ENCODE results near the gene KIAA1755. TPM values are rescaled to one million over a fixed set of nuclear protein-coding genes. Genes with fewer than 3 reads are reported as not detected.

Gene KIAA1755
- polyA plus RNA-seq (2013, experiment 1 of 2), result 0.45 TPM
- 1.1 TPM for polyA plus RNA-seq (2013, experiment 2 of 2)

- WGBS, result 3% methylated on average over 53 of the region's 65 CpGs
- Histone ChIP-seq H3K27ac (ENCODE audit: low read depth, low read length) (no peak within 1 kb of the TSS), H3K36me3 (ENCODE audit: insufficient read depth, low read length) (no peaks in the 10 kb centered on the region)
These were observed at the start of gene KIAA1755 for GRCh38 chr20:38260378-38261053. Gene KIAA1755, minus strand, starts transcription at chr20:38260735. Its CDS starts 235 bp downstream, at chr20:38260500.

GRCh38 chr20:38308447-38308846 lies 47.9 kb upstream of the KIAA1755 start:
- 80% methylated on average over 1 of the region's 1 CpG for WGBS
- no peaks in the 10 kb centered on the region for H3K27me3 ChIP-seq (ENCODE audit: insufficient read depth, low read length)

More at GRCh38 chr20:38260378-38261053, at the start of gene KIAA1755:
- Histone ChIP-seq H3K4me3 (ENCODE audit: low read length) (peak within 1 kb of the TSS; percentile 54), H3K9ac (ENCODE audit: low read depth, low read length) (no peak within 1 kb of the TSS), H3K27me3 (ENCODE audit: insufficient read depth, low read length) (peaks cover 19% of the 10 kb centered on the region), H3K9me3 (ENCODE audit: insufficient read depth, low read depth, low read length) (no peaks in the 10 kb centered on the region), H3K4me1 (ENCODE audit: insufficient read depth, low read length) (0 out of 2 replicates have a peak, but pooled peaks cover 6% of the 10 kb centered on the region)

GRCh38 chr20:38308047-38308438 lies 47.5 kb upstream of the KIAA1755 start:
- Histone ChIP-seq H3K27me3 (ENCODE audit: insufficient read depth, low read length) (no peaks in the 10 kb centered on the region), H3K36me3 (ENCODE audit: insufficient read depth, low read length) (no peaks in the 10 kb centered on the region), H3K4me3 (ENCODE audit: low read length) (no peak overlapping the region), H3K9ac (ENCODE audit: low read depth, low read length) (no peak overlapping the region), H3K4me1 (ENCODE audit: insufficient read depth, low read length) (no peaks in the 10 kb centered on the region), H3K27ac (ENCODE audit: low read depth, low read length) (no peak overlapping the region), H3K9me3 (ENCODE audit: insufficient read depth, low read depth, low read length) (no peaks in the 10 kb centered on the region)
- WGBS, result 88% methylated on average over 4 of the region's 4 CpGs

More at GRCh38 chr20:38308447-38308846, 47.9 kb upstream of the KIAA1755 start:
- H3K9ac ChIP-seq (ENCODE audit: low read depth, low read length), result no peak overlapping the region
- H3K36me3 ChIP-seq (ENCODE audit: insufficient read depth, low read length), result no peaks in the 10 kb centered on the region
- H3K27ac ChIP-seq (ENCODE audit: low read depth, low read length), result no peak overlapping the region
- H3K9me3 ChIP-seq (ENCODE audit: insufficient read depth, low read depth, low read length), result no peaks in the 10 kb centered on the region
- no peaks in the 10 kb centered on the region for H3K4me1 ChIP-seq (ENCODE audit: insufficient read depth, low read length)
- H3K4me3 ChIP-seq (ENCODE audit: low read length), result no peak overlapping the region

- Histone ChIP-seq H3K27me3 (ENCODE audit: insufficient read depth, low read length) (no peaks in the 10 kb centered on the region), H3K36me3 (ENCODE audit: insufficient read depth, low read length) (no peaks in the 10 kb centered on the region), H3K4me1 (ENCODE audit: insufficient read depth, low read length) (no peaks in the 10 kb centered on the region), H3K9me3 (ENCODE audit: insufficient read depth, low read depth, low read length) (no peaks in the 10 kb centered on the region), H3K9ac (ENCODE audit: low read depth, low read length) (no peak overlapping the region), H3K27ac (ENCODE audit: low read depth, low read length) (no peak overlapping the region), H3K4me3 (ENCODE audit: low read length) (no peak overlapping the region)
- 87% methylated on average over 8 of the region's 8 CpGs for WGBS
These were observed 47.0 kb upstream of the KIAA1755 start for GRCh38 chr20:38307371-38308046.

GRCh38 chr20:38306379-38306778 lies 45.8 kb upstream of the KIAA1755 start:
- no peaks in the 10 kb centered on the region for H3K4me1 ChIP-seq (ENCODE audit: insufficient read depth, low read length)
- no peaks in the 10 kb centered on the region for H3K27me3 ChIP-seq (ENCODE audit: insufficient read depth, low read length)
- H3K9ac ChIP-seq (ENCODE audit: low read depth, low read length), result no peak overlapping the region
- no peaks in the 10 kb centered on the region for H3K36me3 ChIP-seq (ENCODE audit: insufficient read depth, low read length)
- no peak overlapping the region for H3K4me3 ChIP-seq (ENCODE audit: low read length)
- H3K27ac ChIP-seq (ENCODE audit: low read depth, low read length), result no peak overlapping the region
- H3K9me3 ChIP-seq (ENCODE audit: insufficient read depth, low read depth, low read length), result no peaks in the 10 kb centered on the region
- WGBS, result 88% methylated on average over 6 of the region's 6 CpGs

DNA sequence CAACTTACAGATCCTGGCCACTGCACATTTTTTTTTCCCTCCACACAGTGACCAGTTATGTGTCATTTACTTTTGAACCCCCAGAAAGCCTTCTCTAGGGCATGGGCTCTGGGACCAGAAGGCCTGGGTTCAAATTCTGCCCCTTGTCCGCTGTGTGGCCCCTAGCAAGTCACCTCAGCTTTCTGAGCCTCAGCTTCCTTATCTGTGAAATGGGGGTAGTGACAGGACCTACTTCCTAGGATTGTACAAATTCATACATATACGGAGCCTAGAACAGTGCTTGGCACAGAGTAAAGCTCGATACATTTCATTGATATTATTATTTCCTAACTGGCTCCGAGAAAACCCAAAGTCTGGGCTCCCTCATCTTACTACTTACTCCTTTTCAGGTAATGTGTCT lies 45.0 kb upstream of the KIAA1755 start:
- Histone ChIP-seq H3K27me3 (ENCODE audit: insufficient read depth, low read length) (no peaks in the 10 kb centered on the region), H3K4me1 (ENCODE audit: insufficient read depth, low read length) (no peaks in the 10 kb centered on the region), H3K9ac (ENCODE audit: low read depth, low read length) (no peak overlapping the region), H3K27ac (ENCODE audit: low read depth, low read length) (no peak overlapping the region), H3K9me3 (ENCODE audit: insufficient read depth, low read depth, low read length) (no peaks in the 10 kb centered on the region), H3K36me3 (ENCODE audit: insufficient read depth, low read length) (no peaks in the 10 kb centered on the region), H3K4me3 (ENCODE audit: low read length) (no peak overlapping the region)
- WGBS, result 93% methylated on average over 4 of the region's 4 CpGs

DNA sequence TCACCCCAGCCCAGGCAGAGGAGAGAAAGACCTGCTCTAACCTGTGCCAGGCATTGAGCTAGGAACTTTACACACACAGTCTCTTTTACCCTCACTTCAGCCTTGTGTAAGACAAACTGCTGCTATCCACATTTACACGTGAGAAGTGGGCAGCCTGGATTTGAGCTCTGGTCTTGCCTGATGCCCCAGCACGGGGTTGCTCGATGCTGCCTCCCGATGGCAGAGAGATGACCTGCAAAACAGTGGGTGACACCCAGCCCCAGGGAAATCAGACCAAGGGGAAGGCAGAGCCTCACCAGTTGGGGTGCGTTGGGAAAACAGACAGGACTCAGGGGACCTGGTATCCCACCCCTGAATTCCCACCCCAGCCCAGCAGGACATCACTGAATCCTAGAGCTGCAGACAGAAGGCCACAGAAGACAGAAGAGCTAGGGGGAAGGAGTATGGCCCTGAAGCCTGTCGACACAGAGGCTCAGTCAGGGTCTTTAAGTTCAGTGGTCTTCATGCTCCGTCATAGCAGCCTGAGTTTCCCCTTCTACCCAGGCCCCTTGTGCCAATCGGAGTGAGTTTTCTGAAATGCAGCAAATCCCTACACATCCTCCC lies 44.4 kb upstream of the KIAA1755 start:
- Histone ChIP-seq H3K27me3 (ENCODE audit: insufficient read depth, low read length) (no peaks in the 10 kb centered on the region), H3K9me3 (ENCODE audit: insufficient read depth, low read depth, low read length) (no peaks in the 10 kb centered on the region), H3K4me3 (ENCODE audit: low read length) (no peak overlapping the region), H3K4me1 (ENCODE audit: insufficient read depth, low read length) (peaks cover 5% of the 10 kb centered on the region; the same call in 1 of the 2 replicates), H3K36me3 (ENCODE audit: insufficient read depth, low read length) (no peaks in the 10 kb centered on the region), H3K9ac (ENCODE audit: low read depth, low read length) (no peak overlapping the region), H3K27ac (ENCODE audit: low read depth, low read length) (no peak overlapping the region)
- 81% methylated on average over 8 of the region's 8 CpGs for WGBS

- no peak within 1 kb of the TSS for H3K27ac ChIP-seq (ENCODE audit: low read depth, low read length)
- H3K9me3 ChIP-seq (ENCODE audit: insufficient read depth, low read depth, low read length), result no peaks in the 10 kb centered on the region
- peaks cover 8% of the 10 kb centered on the region; the same call in 1 of the 2 replicates for H3K4me1 ChIP-seq (ENCODE audit: insufficient read depth, low read length)
- WGBS, result 87% methylated on average over 20 of the region's 21 CpGs
- no peak within 1 kb of the TSS for H3K9ac ChIP-seq (ENCODE audit: low read depth, low read length)
- no peaks in the 10 kb centered on the region for H3K36me3 ChIP-seq (ENCODE audit: insufficient read depth, low read length)
- H3K4me3 ChIP-seq (ENCODE audit: low read length), result no peak within 1 kb of the TSS
- H3K27me3 ChIP-seq (ENCODE audit: insufficient read depth, low read length), result no peaks in the 10 kb centered on the region
These were observed 43.4 kb upstream of the KIAA1755 start, which contains the start of gene BPI for GRCh38 chr20:38303908-38304379. Gene BPI, plus strand, starts transcription at chr20:38304156. Its CDS starts 68 bp downstream, at chr20:38304224.

DNA sequence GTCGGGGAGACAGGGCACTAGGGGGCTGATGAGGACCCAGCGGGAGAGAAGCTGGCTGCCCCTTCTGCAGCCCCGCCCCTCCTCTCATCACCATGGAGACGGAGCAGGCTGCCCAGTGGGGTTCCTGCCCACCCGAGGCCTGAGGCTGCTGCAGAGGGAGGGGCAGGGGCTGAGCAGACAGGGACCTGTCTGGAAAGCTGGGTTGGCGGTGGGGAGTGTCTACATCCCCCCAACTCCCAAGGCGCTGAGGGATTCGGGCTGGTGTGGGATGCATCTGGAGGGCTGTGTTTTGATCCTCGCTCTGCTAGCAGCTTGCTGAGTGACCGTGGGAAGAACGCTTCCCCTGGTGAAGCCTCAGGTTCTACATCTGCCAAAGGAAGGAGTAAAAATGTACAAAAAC lies 42.3 kb upstream of the KIAA1755 start:
- H3K9ac ChIP-seq (ENCODE audit: low read depth, low read length), result no peak overlapping the region
- peaks cover 8% of the 10 kb centered on the region; the same call in 1 of the 2 replicates for H3K4me1 ChIP-seq (ENCODE audit: insufficient read depth, low read length)
- no peaks in the 10 kb centered on the region for H3K36me3 ChIP-seq (ENCODE audit: insufficient read depth, low read length)
- no peak overlapping the region for H3K4me3 ChIP-seq (ENCODE audit: low read length)
- H3K27me3 ChIP-seq (ENCODE audit: insufficient read depth, low read length), result no peaks in the 10 kb centered on the region
- H3K9me3 ChIP-seq (ENCODE audit: insufficient read depth, low read depth, low read length), result no peaks in the 10 kb centered on the region
- WGBS, result 49% methylated on average over 8 of the region's 11 CpGs
- no peak overlapping the region for H3K27ac ChIP-seq (ENCODE audit: low read depth, low read length)

GRCh38 chr20:38301309-38301708 lies 40.8 kb upstream of the KIAA1755 start:
- H3K9ac ChIP-seq (ENCODE audit: low read depth, low read length), result no peak overlapping the region
- 94% methylated on average over 3 of the region's 3 CpGs for WGBS
- no peaks in the 10 kb centered on the region for H3K9me3 ChIP-seq (ENCODE audit: insufficient read depth, low read depth, low read length)
- H3K27ac ChIP-seq (ENCODE audit: low read depth, low read length), result no peak overlapping the region
- H3K4me3 ChIP-seq (ENCODE audit: low read length), result no peak overlapping the region
- peaks cover 8% of the 10 kb centered on the region; the same call in 1 of the 2 replicates for H3K4me1 ChIP-seq (ENCODE audit: insufficient read depth, low read length)
- H3K27me3 ChIP-seq (ENCODE audit: insufficient read depth, low read length), result no peaks in the 10 kb centered on the region
- no peaks in the 10 kb centered on the region for H3K36me3 ChIP-seq (ENCODE audit: insufficient read depth, low read length)

DNA sequence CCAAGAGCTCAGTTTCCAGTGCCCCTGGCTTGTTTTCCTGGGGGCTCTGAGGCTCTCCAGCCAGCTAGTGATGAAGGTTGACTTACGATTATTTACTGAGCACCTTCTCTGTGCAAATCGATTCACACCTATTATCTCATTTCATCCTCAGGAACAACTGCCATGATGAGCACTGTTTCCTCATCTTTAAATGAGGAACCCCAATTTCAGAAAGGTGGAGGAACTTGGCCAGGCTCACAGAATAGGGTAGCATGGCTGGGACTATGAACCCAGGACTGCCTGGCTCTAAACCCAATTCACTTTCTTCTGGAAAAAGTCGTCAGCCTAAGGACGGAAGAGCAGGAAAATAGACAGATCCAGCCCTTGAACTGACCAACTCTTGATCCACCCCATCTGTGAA lies 39.9 kb upstream of the KIAA1755 start:
- Histone ChIP-seq H3K9ac (ENCODE audit: low read depth, low read length) (no peak overlapping the region), H3K36me3 (ENCODE audit: insufficient read depth, low read length) (no peaks in the 10 kb centered on the region), H3K9me3 (ENCODE audit: insufficient read depth, low read depth, low read length) (no peaks in the 10 kb centered on the region), H3K4me1 (ENCODE audit: insufficient read depth, low read length) (peaks cover 8% of the 10 kb centered on the region; the same call in 1 of the 2 replicates), H3K27me3 (ENCODE audit: insufficient read depth, low read length) (no peaks in the 10 kb centered on the region), H3K27ac (ENCODE audit: low read depth, low read length) (no peak overlapping the region), H3K4me3 (ENCODE audit: low read length) (no peak overlapping the region)
- 91% methylated on average over 4 of the region's 4 CpGs for WGBS

Data from HUES64 (cell line).